H9 (cell line): ENCODE data around the gene SLC51B. TPM values are rescaled to one million over a fixed set of nuclear protein-coding genes. Genes with fewer than 3 reads are reported as not detected.

Experiments used
- DNase-seq: peaks from one replicate; pipeline ENCODE4 v3.0.0-alpha.2; 2017
- H2AFZ ChIP-seq: one replicate; pipeline ENCODE4 v1.6.1; 2013; ENCODE audit warnings: mild to moderate bottlenecking, low read length, control low read depth, moderate library complexity
- H2AK5ac ChIP-seq: 2 replicates; pipeline ENCODE4 v1.6.1; 2013; ENCODE audit warnings: low read length, control low read depth, mixed read lengths; ENCODE audit not compliant: insufficient read length
- H2BK120ac ChIP-seq: one replicate; pipeline ENCODE4 v1.6.1; 2013; ENCODE audit warnings: low read depth, mild to moderate bottlenecking, low read length, control low read depth, inconsistent platforms; ENCODE audit not compliant: poor library complexity, severe bottlenecking
- H2BK12ac ChIP-seq: 2 replicates; pipeline ENCODE4 v1.6.1; 2013; ENCODE audit warnings: low read length, control low read depth, mixed read lengths, low read depth; ENCODE audit not compliant: insufficient read length
- H2BK15ac ChIP-seq: 2 replicates; pipeline ENCODE4 v1.6.1; 2013; ENCODE audit warnings: low read depth, low read length, control low read depth
- H2BK20ac ChIP-seq: one replicate; pipeline ENCODE4 v1.6.1; 2013; ENCODE audit warnings: low read depth, mild to moderate bottlenecking, low read length, control low read depth, inconsistent platforms; ENCODE audit not compliant: poor library complexity, severe bottlenecking
- H2BK5ac ChIP-seq: 2 replicates; pipeline ENCODE4 v1.6.1; 2013; ENCODE audit warnings: low read length, control low read depth, mixed read lengths; ENCODE audit not compliant: insufficient read length
- H3K14ac ChIP-seq: 2 replicates; pipeline ENCODE4 v1.6.1; 2013; ENCODE audit warnings: low read length, control low read depth; ENCODE audit not compliant: insufficient read depth
- H3K18ac ChIP-seq: 2 replicates; pipeline ENCODE4 v1.6.1; 2013; ENCODE audit warnings: low read depth, mild to moderate bottlenecking, mixed read lengths, low read length, control low read depth; ENCODE audit not compliant: insufficient read length
- H3K23ac ChIP-seq: 2 replicates; pipeline ENCODE4 v1.6.1; 2013; ENCODE audit warnings: low read length, control low read depth, mixed read lengths, low read depth; ENCODE audit not compliant: insufficient read length
- H3K23me2 ChIP-seq: 2 replicates; pipeline ENCODE4 v1.6.1; 2013; ENCODE audit warnings: low read depth, mild to moderate bottlenecking, mixed read lengths, low read length, control low read depth; ENCODE audit not compliant: insufficient read length, poor library complexity, severe bottlenecking
- H3K27ac ChIP-seq: 2 replicates; pipeline ENCODE4 v1.5.1; 2013; ENCODE audit warnings: low read length, control low read depth, mixed read lengths, low read depth; ENCODE audit not compliant: insufficient read length
- H3K27me3 ChIP-seq: 2 replicates; pipeline ENCODE4 v1.6.1; 2013; ENCODE audit warnings: low read length, control low read depth, inconsistent platforms; ENCODE audit not compliant: insufficient read depth
- H3K4ac ChIP-seq: 2 replicates; pipeline ENCODE4 v1.6.1; 2013; ENCODE audit warnings: low read depth, mild to moderate bottlenecking, control low read depth, inconsistent platforms, low read length, moderate library complexity
- H3K4me1 ChIP-seq: 2 replicates; pipeline ENCODE4 v1.6.1; 2013; ENCODE audit warnings: low read length, control low read depth, inconsistent platforms; ENCODE audit not compliant: insufficient read depth
- H3K4me2 ChIP-seq: 2 replicates; pipeline ENCODE4 v1.6.1; 2013; ENCODE audit warnings: low read length, control low read depth, mixed read lengths; ENCODE audit not compliant: insufficient read length, insufficient read depth
- H3K56ac ChIP-seq: 2 replicates; pipeline ENCODE4 v1.6.1; 2013; ENCODE audit warnings: low read depth, mild to moderate bottlenecking, mixed read lengths, low read length, control low read depth; ENCODE audit not compliant: insufficient read length
- H3K79me1 ChIP-seq: 2 replicates; pipeline ENCODE4 v1.6.1; 2013; ENCODE audit warnings: low read depth, mild to moderate bottlenecking, moderate library complexity, low read length, control low read depth, inconsistent platforms; ENCODE audit not compliant: insufficient read depth, poor library complexity, severe bottlenecking
- H3K79me2 ChIP-seq: 2 replicates; pipeline ENCODE4 v1.6.1; 2013; ENCODE audit warnings: low read length, control low read depth, inconsistent platforms; ENCODE audit not compliant: insufficient read depth
- H3K9ac ChIP-seq: 2 replicates; pipeline ENCODE4 v1.6.1; 2013; ENCODE audit warnings: low read length, control low read depth, mixed read lengths; ENCODE audit not compliant: insufficient read length; ENCODE audit errors: extremely low read depth
- H3K9me3 ChIP-seq: one replicate; pipeline ENCODE4 v1.6.1; 2013; ENCODE audit warnings: low read depth, low read length, inconsistent platforms; ENCODE audit not compliant: control insufficient read depth
- H3T11ph ChIP-seq: one replicate; pipeline ENCODE4 v1.6.1; 2013; ENCODE audit warnings: mild to moderate bottlenecking, low read length, control low read depth, inconsistent platforms
- H4K20me1 ChIP-seq: one replicate; pipeline ENCODE4 v1.6.1; 2013; ENCODE audit not compliant: control insufficient read depth, insufficient read length, insufficient read depth
- H4K5ac ChIP-seq: 2 replicates; pipeline ENCODE4 v1.6.1; 2013; ENCODE audit warnings: low read depth, mild to moderate bottlenecking, mixed read lengths, low read length, control low read depth; ENCODE audit not compliant: insufficient read length
- H4K8ac ChIP-seq: replicated peaks from 2 replicates; pipeline ENCODE4 v1.6.1; 2013; ENCODE audit warnings: low read length, control low read depth, mixed read lengths, low read depth; ENCODE audit not compliant: insufficient read length
- H4K91ac ChIP-seq: 2 replicates; pipeline ENCODE4 v1.6.1; 2013; ENCODE audit warnings: low read depth, mild to moderate bottlenecking, moderate library complexity, mixed read lengths, low read length, control low read depth; ENCODE audit not compliant: insufficient read length
- H3K27ac Mint-ChIP-seq, 3 experiments: 2 replicates in 2 of 3; 3 replicates in 1 of 3; pipeline ENCODE4 v1.8.0; 2020 to 2021; ENCODE audit warnings: mixed read lengths in 3 of 3, mild to moderate bottlenecking in 1 of 3, moderate library complexity in 1 of 3
- H3K27me3 Mint-ChIP-seq: 2 replicates; pipeline ENCODE4 v1.8.0; 2021; ENCODE audit warnings: low read depth, mild to moderate bottlenecking, moderate library complexity, mixed read lengths
- H3K36me3 Mint-ChIP-seq, 3 experiments: 2 replicates in 2 of 3; 3 replicates in 1 of 3; pipeline ENCODE4 v1.8.0; 2020 to 2021; ENCODE audit warnings: low read depth in 3 of 3, mixed read lengths in 3 of 3; ENCODE audit not compliant: insufficient read depth in 1 of 3
- H3K4me1 Mint-ChIP-seq, 2 experiments: 2 replicates each; pipeline ENCODE4 v1.8.0; 2020; ENCODE audit warnings: mixed read lengths in 2 of 2
- H3K4me3 Mint-ChIP-seq, 2 experiments: 2 replicates in 1 of 2; 3 replicates in 1 of 2; pipeline ENCODE4 v1.8.0; 2020 to 2021; ENCODE audit warnings: mild to moderate bottlenecking in 2 of 2, mixed read lengths in 2 of 2, moderate library complexity in 1 of 2
- H3K9me3 Mint-ChIP-seq, 2 experiments: 2 replicates in 1 of 2; 3 replicates in 1 of 2; pipeline ENCODE4 v1.8.0; 2020; ENCODE audit warnings: mild to moderate bottlenecking in 2 of 2, mixed read lengths in 2 of 2, moderate library complexity in 1 of 2
- WGBS: extraction: QIAGEN DNeasy Blood & Tissue Kit; methylation state at CpG from one replicate; pipeline ENCODE4 v1.1.7; 2013; ENCODE audit warnings: missing lambda C conversion rate, low lambda C conversion rate, mixed read lengths; ENCODE audit not compliant: insufficient read length; ENCODE audit errors: extremely low coverage; 5-methylcytosine and 5-hydroxymethylcytosine counted together
- total RNA-seq: library from RNA; stranded (reverse); gene quantifications from 2 replicates; pipeline ENCODE4 v1.2.1, GENCODE V29; 2021
- TF ChIP-seq, protein P1 (sequence below): fragments of 200-600 bp; sonication (generic); conservative IDR thresholded peaks from 3 replicates; pipeline ENCODE4 v1.8.0; 2021; ENCODE audit warnings: antibody characterized with exemption, mild to moderate bottlenecking

The SLC51B gene
- total RNA-seq, 1 experiment from 2014 or later: not detected

DNA sequence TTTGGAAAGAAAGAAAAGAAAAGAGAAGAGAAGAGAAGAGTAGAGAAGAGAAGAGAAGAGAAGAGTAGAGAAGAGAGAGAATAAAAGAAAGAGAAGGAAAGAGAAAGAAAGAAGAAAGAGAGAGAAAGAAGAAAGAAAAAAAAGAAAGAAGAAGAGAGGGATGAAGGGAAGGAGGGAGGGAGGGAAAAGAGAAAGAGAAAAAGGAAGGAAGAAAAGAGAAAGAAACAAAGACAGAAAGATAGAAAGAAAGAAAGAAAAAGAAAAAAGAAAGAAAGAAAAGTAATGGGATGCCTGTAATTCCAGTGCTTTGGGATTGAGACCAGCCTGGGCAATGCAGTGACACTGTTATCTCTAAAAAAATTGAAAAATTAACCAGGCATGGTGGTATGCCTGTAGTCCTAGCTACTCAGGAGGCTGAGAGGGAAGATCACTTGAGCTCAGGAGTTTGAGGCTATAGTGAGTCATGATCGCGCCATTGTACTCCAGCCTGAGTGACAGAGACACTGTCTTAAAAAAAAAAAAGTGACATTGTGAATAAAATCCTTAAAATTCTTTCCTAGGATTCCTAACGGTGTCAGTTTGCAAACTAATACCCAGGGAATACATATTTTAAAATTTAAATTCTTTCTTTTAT, 20.9 kb downstream of the SLC51B start:
- peak overlapping the region in 1 of 2 experiments; percentile 74; a peak in 1 of 5 replicates for H3K4me3 Mint-ChIP-seq
- peaks cover 8% of the 10 kb centered on the region for H3K27me3 Mint-ChIP-seq

More for the DNA sequence above, 20.9 kb downstream of the SLC51B start:
- Histone ChIP-seq H3K27ac (no peak overlapping the region), H3K4me1 (peaks cover 5% of the 10 kb centered on the region), H4K8ac (no peak overlapping the region), H3K56ac (no peak overlapping the region), H2AK5ac (no peak overlapping the region), H2BK15ac (no peak overlapping the region), H3K14ac (no peak overlapping the region), H3K9ac (no peak overlapping the region), H4K5ac (no peak overlapping the region), H4K91ac (no peak overlapping the region), H2BK5ac (no peak overlapping the region), H3K79me1 (no peaks in the 10 kb centered on the region), H3K27me3 (no peaks in the 10 kb centered on the region), H2AFZ (no peak overlapping the region), H4K20me1 (no peaks in the 10 kb centered on the region), H2BK12ac (no peak overlapping the region), H3T11ph (no peak overlapping the region), H2BK20ac (no peak overlapping the region), H3K18ac (no peak overlapping the region), H3K79me2 (no peaks in the 10 kb centered on the region), H3K23me2 (peaks cover 7% of the 10 kb centered on the region), H3K23ac (no peak overlapping the region), H2BK120ac (no peak overlapping the region), H3K4ac (no peak overlapping the region), H3K4me2 (peak overlapping the region; percentile 78), H3K9me3 (no peaks in the 10 kb centered on the region)
- DNase-seq: no peak
- Mint-ChIP-seq H3K36me3 (peaks cover 0 to 3% (median 0%) of the 10 kb centered on the region in 3 experiments; a peak in 2 of 7 replicates), H3K4me1 (peaks cover 28 to 29% of the 10 kb centered on the region in 2 experiments), H3K9me3 (no peaks in the 10 kb centered on the region), H3K27ac (no peak overlapping the region)
- TF ChIP-seq, protein P1, sequence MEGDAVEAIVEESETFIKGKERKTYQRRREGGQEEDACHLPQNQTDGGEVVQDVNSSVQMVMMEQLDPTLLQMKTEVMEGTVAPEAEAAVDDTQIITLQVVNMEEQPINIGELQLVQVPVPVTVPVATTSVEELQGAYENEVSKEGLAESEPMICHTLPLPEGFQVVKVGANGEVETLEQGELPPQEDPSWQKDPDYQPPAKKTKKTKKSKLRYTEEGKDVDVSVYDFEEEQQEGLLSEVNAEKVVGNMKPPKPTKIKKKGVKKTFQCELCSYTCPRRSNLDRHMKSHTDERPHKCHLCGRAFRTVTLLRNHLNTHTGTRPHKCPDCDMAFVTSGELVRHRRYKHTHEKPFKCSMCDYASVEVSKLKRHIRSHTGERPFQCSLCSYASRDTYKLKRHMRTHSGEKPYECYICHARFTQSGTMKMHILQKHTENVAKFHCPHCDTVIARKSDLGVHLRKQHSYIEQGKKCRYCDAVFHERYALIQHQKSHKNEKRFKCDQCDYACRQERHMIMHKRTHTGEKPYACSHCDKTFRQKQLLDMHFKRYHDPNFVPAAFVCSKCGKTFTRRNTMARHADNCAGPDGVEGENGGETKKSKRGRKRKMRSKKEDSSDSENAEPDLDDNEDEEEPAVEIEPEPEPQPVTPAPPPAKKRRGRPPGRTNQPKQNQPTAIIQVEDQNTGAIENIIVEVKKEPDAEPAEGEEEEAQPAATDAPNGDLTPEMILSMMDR: no peak
- WGBS: no CpG with 5 or more reads among the region's 3 CpGs
